Kidney (tissue), 14 donors: ENCODE data around the gene WWC2. TPM values are rescaled to one million over a fixed set of nuclear protein-coding genes. Genes with fewer than 3 reads are reported as not detected.
A peak's percentile ranks its signal among the peaks of the same experiment; 100 is the strongest.

Source experiments
- DNase-seq, 5 donors: peaks; one replicate each; pipeline ENCODE4 v3.0.0-alpha.2; 2013 to 2020
- FAIRE-seq: peaks from 2 replicates; lab custom pipeline; 2012; peaks lifted over from hg19 to GRCh38; lab: Jason Lieb, UNC
- H3K27ac ChIP-seq, 2 donors: one replicate each; pipeline ENCODE4 v1.7.0; 2013; ENCODE audit warnings: low read depth in 2 of 2, low read length in 2 of 2, inconsistent platforms in 1 of 2
- H3K27me3 ChIP-seq: one replicate; pipeline ENCODE4 v1.7.1; 2013; ENCODE audit warnings: low read length, inconsistent platforms; ENCODE audit not compliant: control insufficient read depth, insufficient read depth
- H3K36me3 ChIP-seq, 3 donors: one replicate each; pipeline versions ENCODE4 v1.7.0 to v1.7.1; 2013; ENCODE audit warnings: low read length in 3 of 3, control low read depth in 1 of 3, inconsistent platforms in 1 of 3; ENCODE audit not compliant: insufficient read depth in 3 of 3, control insufficient read depth in 2 of 3
- H3K4me1 ChIP-seq, 3 donors: one replicate each; pipeline versions ENCODE4 v1.7.0 to v1.7.1; 2013; ENCODE audit warnings: low read length in 3 of 3, inconsistent platforms in 1 of 3, low read depth in 1 of 3; ENCODE audit not compliant: control insufficient read depth in 2 of 3, insufficient read depth in 2 of 3
- H3K4me3 ChIP-seq, 3 donors: one replicate each; pipeline versions ENCODE4 v1.7.0 to v1.8.1; 2013; ENCODE audit warnings: low read length in 3 of 3, control low read depth in 1 of 3, inconsistent platforms in 1 of 3
- H3K9ac ChIP-seq, 3 donors: one replicate each; pipeline versions ENCODE4 v1.7.0 to v1.7.1; 2013; ENCODE audit warnings: low read length in 3 of 3, control low read depth in 1 of 3, inconsistent platforms in 1 of 3
- H3K9me3 ChIP-seq, 3 donors: one replicate each; pipeline versions ENCODE4 v1.7.0 to v1.7.1; 2013; ENCODE audit warnings: low read length in 3 of 3, control low read depth in 1 of 3, inconsistent platforms in 1 of 3; ENCODE audit not compliant: control insufficient read depth in 2 of 3, insufficient read depth in 1 of 3
- CTCF ChIP-seq: IDR thresholded peaks from 3 replicates; pipeline ENCODE4 v1.5.1; 2012; ENCODE audit warnings: mild to moderate bottlenecking, moderate library complexity, borderline replicate concordance; ENCODE audit not compliant: insufficient read depth; ENCODE audit errors: extremely low read depth
- intact Hi-C: fragments of 100-400 bp; cut with DNase I; formaldehyde crosslinking; loops from one replicate; pipeline ENCODE4 v1.11.1; 2022
- polyA plus RNA-seq: library from polyadenylated mRNA; stranded (reverse); fragments of 350-450 nt; fragmentation: Illumina TruSeq; extraction: RNeasy Lipid Tissue Mini Kit (QIAGEN cat#74804); gene quantifications from one replicate; pipeline ENCODE4 v1.2.3, GENCODE V29; 2014; ENCODE audit warnings: low read depth, low replicate concordance; ENCODE audit not compliant: insufficient read depth
- total RNA-seq: library from RNA; stranded (reverse); fragmentation: NEBNext Ultra II Directional; extraction: Animal tissue kit (Norgen Biotek cat#: 25700); gene quantifications from one replicate; pipeline ENCODE4 v1.2.1, GENCODE V29; 2021
- donor health status: control.
- donor health status: control.
- donor health status: control.
- donor health status: control.
- donor health status: control.
- donor health status: DM: yes; HTN: yes; CAD: no.
- donor health status: Normal renal cell carcinoma (clear cell type).

The WWC2 gene
- total and polyA plus RNA-seq, 2 donors from 2014 or later: 10.1 to 59.6 TPM

- H3K9me3 ChIP-seq: no peaks in the 10 kb centered on the region
- H3K36me3 ChIP-seq: peaks cover 4 to 39% (median 13%) of the 10 kb centered on the region in 3 donors
- peaks cover 3 to 23% (median 3%) of the 10 kb centered on the region in 3 donors for H3K4me1 ChIP-seq
- intact Hi-C loops: no loop called here
- no peak overlapping the region for H3K9ac ChIP-seq
- FAIRE-seq (peak; percentile 90), DNase-seq (peak in 2 of 5 donors; percentile 30 to 31)
- TF ChIP-seq CTCF: no peak
- H3K27ac ChIP-seq: peak overlapping the region; percentile 24 to 71
- H3K27me3 ChIP-seq: no peaks in the 10 kb centered on the region
- H3K4me3 ChIP-seq: peak overlapping the region in 2 of 3 donors; percentile 5 to 32
Measured at GRCh38 chr4:183287309-183287659, 188.2 kb downstream of the WWC2 start.

DNA sequence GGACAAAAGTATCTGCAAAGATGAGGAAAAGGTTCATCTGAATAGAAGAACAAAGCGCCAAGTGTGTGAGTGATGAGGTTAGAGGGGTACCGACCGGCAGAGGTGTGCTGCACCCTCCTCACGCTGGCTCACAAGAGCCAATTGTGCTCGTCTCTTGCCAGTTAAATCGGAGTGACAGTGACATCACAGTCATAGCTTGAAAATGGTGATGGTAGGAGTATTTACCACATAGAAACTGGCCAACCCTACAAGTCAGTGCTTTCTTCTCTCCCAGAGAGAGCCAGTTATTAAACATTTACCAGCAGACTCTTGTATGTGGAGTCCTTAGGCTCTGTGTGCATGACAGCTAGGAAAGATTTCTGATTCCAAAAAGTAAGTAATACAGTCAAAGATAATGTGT is 188.6 kb downstream of the WWC2 start:
- no peak for TF ChIP-seq CTCF
- intact Hi-C loops: no loop called here
- H3K36me3 ChIP-seq: peaks cover 4 to 36% (median 13%) of the 10 kb centered on the region in 3 donors
- no peaks in the 10 kb centered on the region for H3K27me3 ChIP-seq
- no peak overlapping the region for H3K9ac ChIP-seq
- H3K27ac ChIP-seq: peak overlapping the region; percentile 24 to 64
- H3K4me3 ChIP-seq: peak overlapping the region in 2 of 3 donors; percentile 5 to 32
- peak in 2 of 5 donors; percentile 23 to 36 for DNase-seq
- FAIRE-seq: no peak
- H3K9me3 ChIP-seq: no peaks in the 10 kb centered on the region
- peaks cover 3 to 23% (median 3%) of the 10 kb centered on the region in 3 donors for H3K4me1 ChIP-seq

DNA sequence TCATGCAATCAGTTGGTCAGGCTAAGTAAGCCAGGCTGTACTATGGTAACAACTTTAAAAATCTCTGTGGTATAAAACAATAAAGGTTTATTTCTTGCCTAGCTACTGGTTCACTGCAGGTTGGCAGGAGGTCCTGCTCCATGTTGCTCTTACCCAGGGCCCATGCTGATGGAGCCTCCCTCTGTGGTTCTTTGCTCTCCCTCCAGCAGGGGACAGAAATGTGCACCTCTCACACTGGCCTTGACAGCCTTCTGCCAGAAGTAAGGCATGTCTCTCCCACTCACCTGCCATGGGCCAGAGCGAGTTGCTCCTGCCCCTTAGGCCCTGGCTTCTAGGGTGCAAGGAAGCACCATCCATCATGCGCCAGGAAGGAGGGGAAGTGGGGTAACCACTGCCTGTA is 189.9 kb downstream of the WWC2 start:
- FAIRE-seq (no peak), DNase-seq (no peak)
- peaks cover 4 to 30% (median 13%) of the 10 kb centered on the region in 3 donors for H3K36me3 ChIP-seq
- no peak overlapping the region for H3K4me3 ChIP-seq
- H3K27ac ChIP-seq: peak overlapping the region; percentile 0 to 26
- H3K9ac ChIP-seq: no peak overlapping the region
- peaks cover 3 to 20% (median 3%) of the 10 kb centered on the region in 3 donors for H3K4me1 ChIP-seq
- no peaks in the 10 kb centered on the region for H3K9me3 ChIP-seq
- H3K27me3 ChIP-seq: no peaks in the 10 kb centered on the region
- no peak for TF ChIP-seq CTCF
- intact Hi-C loops: no loop called here

DNA sequence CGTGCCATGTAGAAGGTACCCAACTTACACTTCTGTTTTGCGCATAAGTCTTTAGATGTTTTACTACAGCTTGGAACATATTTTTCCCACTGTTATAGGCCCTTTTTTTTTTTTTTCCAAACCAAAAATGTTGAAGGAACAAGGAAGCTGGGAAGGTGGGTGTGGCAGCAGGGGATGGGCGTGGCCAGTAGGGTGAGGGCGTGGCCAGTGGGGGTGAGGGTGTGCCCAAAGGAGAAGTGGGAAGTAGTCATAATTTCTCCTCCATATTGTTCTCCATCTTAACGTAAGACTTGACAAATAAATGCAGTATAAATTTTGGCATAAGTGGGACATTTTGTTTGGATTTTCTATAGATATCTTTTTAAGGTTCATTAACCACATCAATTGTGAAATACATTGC is 190.6 kb downstream of the WWC2 start:
- Histone ChIP-seq H3K9me3 (no peaks in the 10 kb centered on the region), H3K4me1 (peaks cover 0 to 20% (median 3%) of the 10 kb centered on the region in 3 donors), H3K27ac (no peak overlapping the region), H3K9ac (no peak overlapping the region), H3K27me3 (no peaks in the 10 kb centered on the region), H3K4me3 (no peak overlapping the region), H3K36me3 (peaks cover 4 to 23% (median 9%) of the 10 kb centered on the region in 3 donors)
- FAIRE-seq: no peak
- no peak for TF ChIP-seq CTCF
- no peak for DNase-seq
- intact Hi-C loops: no loop called here
